K562 (cell line): Measurements from ENCODE around the gene KCNQ5. TPM values are rescaled to one million over a fixed set of nuclear protein-coding genes. Genes with fewer than 3 reads are reported as not detected.

Source experiments
- ATAC-seq: fragments of 200-7000 bp; cut with Tn5 transposase; 3 replicates; pipeline ENCODE4 v1.9.1; 2020; ENCODE audit warnings: moderate library complexity
- BruUV-seq: library from RNA; stranded (reverse); fragments of 400-500 nt; replicated peaks from 2 replicates; lab custom pipeline; 2021; lab: Mats Ljungman, UMichigan
- CTCF ChIA-PET: fragments of 300-600 bp; formaldehyde crosslinking; extraction: SDS; loops from one replicate; lab custom pipeline; 2021; ENCODE audit warnings: low intra/inter-chr PET ratio; lab: Yijun Ruan, JAX
- POLR2A ChIA-PET: fragments of 300-600, 350-650 bp; sonication (Branson Sonifier 250); formaldehyde crosslinking; extraction: SDS; loops from one replicate; lab custom pipeline; 2021; ENCODE audit warnings: antibody characterized with exemption, inconsistent platforms; lab: Yijun Ruan, JAX
- DNase-seq, 4 experiments: peaks; one replicate each; pipeline versions ENCODE4 v3.0.0 to v3.0.0-alpha.2; 2011 to 2018; ENCODE audit warnings: low spot score in 3 of 4, mixed read lengths in 3 of 4; ENCODE audit errors: extremely low read depth in 1 of 4
- FAIRE-seq: peaks from 2 replicates; lab custom pipeline; 2011; peaks lifted over from hg19 to GRCh38; lab: Jason Lieb, UNC
- H2AFZ ChIP-seq: 2 replicates; pipeline ENCODE4 v1.6.0; 2011; ENCODE audit warnings: low read depth, low read length, control low read depth, inconsistent platforms
- H3K27ac ChIP-seq: fragments of 200-600 bp; 3 replicates; pipeline ENCODE4 v1.8.0; 2011; ENCODE audit warnings: low read depth, mild to moderate bottlenecking, control low read depth, inconsistent platforms, low read length, moderate library complexity, mixed read lengths; ENCODE audit errors: extremely low read depth
- H3K27me3 ChIP-seq, 2 experiments: fragments of 300-600 bp in 1 of 2; 2 replicates in 1 of 2; 3 replicates in 1 of 2; pipeline versions ENCODE4 v1.6.0 to v1.8.0; 2011; ENCODE audit warnings: inconsistent platforms in 2 of 2, low read length in 2 of 2, mild to moderate bottlenecking in 1 of 2, mixed read lengths in 1 of 2, moderate library complexity in 1 of 2; ENCODE audit not compliant: control insufficient read depth in 2 of 2, insufficient read depth in 2 of 2
- H3K36me3 ChIP-seq: fragments of 300-600 bp; 3 replicates; pipeline ENCODE4 v1.8.0; 2011; ENCODE audit warnings: mild to moderate bottlenecking, low read length, inconsistent platforms; ENCODE audit not compliant: control insufficient read depth, insufficient read depth
- H3K4me1 ChIP-seq, 2 experiments: fragments of 200-600 bp in 1 of 2; replicated peaks in 1 of 2; 2 replicates in 1 of 2; 3 replicates in 1 of 2; pipeline versions ENCODE4 v1.5.1 to v1.8.0; 2011; ENCODE audit warnings: inconsistent platforms in 2 of 2, low read length in 2 of 2, mild to moderate bottlenecking in 1 of 2, mixed read lengths in 1 of 2, moderate library complexity in 1 of 2; ENCODE audit not compliant: control insufficient read depth in 2 of 2, insufficient read depth in 2 of 2
- H3K4me2 ChIP-seq: 2 replicates; pipeline ENCODE4 v1.6.1; 2011; ENCODE audit warnings: low read length, control low read depth, inconsistent platforms, mixed read lengths; ENCODE audit not compliant: insufficient read depth
- H3K4me3 ChIP-seq: fragments of 200-600 bp; sonication (generic), shearing (Covaris generic); 2 replicates; pipeline ENCODE4 v1.5.1; 2016; ENCODE audit warnings: control low read depth, inconsistent platforms
- H3K79me2 ChIP-seq: fragments of 200-600 bp; 3 replicates; pipeline ENCODE4 v1.8.0; 2011; ENCODE audit warnings: low read length, inconsistent platforms; ENCODE audit not compliant: control insufficient read depth, insufficient read depth
- H3K9ac ChIP-seq, 2 experiments: 2 replicates each; pipeline versions ENCODE4 v1.6.0 to v1.6.1; 2011; ENCODE audit warnings: low read depth in 2 of 2, low read length in 2 of 2, control low read depth in 1 of 2, inconsistent platforms in 1 of 2, mild to moderate bottlenecking in 1 of 2, mixed read lengths in 1 of 2; ENCODE audit not compliant: insufficient read depth in 1 of 2
- H3K9me1 ChIP-seq: one replicate; pipeline ENCODE4 v1.6.0; 2011; ENCODE audit warnings: inconsistent platforms, mild to moderate bottlenecking, low read length, moderate library complexity; ENCODE audit not compliant: control insufficient read depth, insufficient read depth
- H3K9me3 ChIP-seq: replicated peaks from 2 replicates; pipeline ENCODE4 v1.5.1; 2011; ENCODE audit warnings: low read depth, low read length, inconsistent platforms; ENCODE audit not compliant: control insufficient read depth, insufficient read depth
- H4K20me1 ChIP-seq: replicated peaks from 2 replicates; pipeline ENCODE4 v1.6.1; 2011; ENCODE audit warnings: low read length, inconsistent platforms, mixed read lengths; ENCODE audit not compliant: control insufficient read depth, insufficient read depth
- CEBPB ChIP-seq: fragments of 450-650 bp; IDR thresholded peaks from 2 replicates; pipeline ENCODE4 v1.6.1; 2016; ENCODE audit warnings: missing genetic modification characterization, missing compliant biosample characterization
- CHD4 ChIP-seq: fragments of 200-600 bp; sonication (generic); IDR thresholded peaks from 3 replicates; pipeline ENCODE4 v1.6.1; 2012; ENCODE audit warnings: low read depth, mild to moderate bottlenecking, mixed read lengths, low read length, inconsistent platforms; ENCODE audit not compliant: insufficient read depth, insufficient replicate concordance, poor library complexity, severe bottlenecking
- GTF2F1 ChIP-seq: IDR thresholded peaks from 2 replicates; pipeline ENCODE4 v1.6.1; 2011; ENCODE audit warnings: low read depth, low read length, improper control_type of control experiment
- KAT2B ChIP-seq: IDR thresholded peaks from one replicate; pipeline ENCODE4 v1.6.1; 2012; ENCODE audit warnings: low read depth, mild to moderate bottlenecking, control low read depth, inconsistent platforms, low read length, moderate library complexity
- KLF1 ChIP-seq: fragments of 450-650 bp; IDR thresholded peaks from 2 replicates; pipeline ENCODE4 v1.6.1; 2016; ENCODE audit warnings: missing genetic modification characterization, missing compliant biosample characterization
- MCM2 ChIP-seq: fragments of 450-650 bp; IDR thresholded peaks from 2 replicates; pipeline ENCODE4 v1.6.1; 2017; ENCODE audit warnings: low read depth, mild to moderate bottlenecking
- PCBP1 ChIP-seq: fragments of 200-400 bp; formaldehyde crosslinking; IDR thresholded peaks from 2 replicates; pipeline ENCODE4 v1.6.1; 2018; ENCODE audit warnings: mild to moderate bottlenecking, low read depth, low read length; ENCODE audit not compliant: poor library complexity, severe bottlenecking
- PHF8 ChIP-seq: fragments of 200-600 bp; sonication (generic); IDR thresholded peaks from 2 replicates; pipeline ENCODE4 v1.6.1; 2012; ENCODE audit warnings: mixed run types, mild to moderate bottlenecking, inconsistent platforms, low read length, moderate library complexity, borderline replicate concordance
- SMARCB1 ChIP-seq: IDR thresholded peaks from 2 replicates; pipeline ENCODE4 v1.6.1; 2011; ENCODE audit warnings: improper control_type of control experiment, low read depth; ENCODE audit not compliant: insufficient read length
- TCF3 ChIP-seq: sonication (generic); formaldehyde crosslinking; IDR thresholded peaks from 2 replicates; pipeline ENCODE4 v1.4.0; 2020; ENCODE audit warnings: mild to moderate bottlenecking, missing genetic modification reagents
- TCF7 ChIP-seq: sonication (generic); IDR thresholded peaks from 2 replicates; pipeline ENCODE4 v1.6.1; 2016; ENCODE audit warnings: antibody characterized with exemption, borderline replicate concordance
- WGBS: fragments of 100-300 bp; shearing (Covaris generic); methylation state at CpG from one replicate; pipeline ENCODE4 v1.1.6; 2016; ENCODE audit warnings: low coverage, mixed read lengths; ENCODE audit not compliant: insufficient coverage; ENCODE audit errors: missing lambda C conversion rate; 5-methylcytosine and 5-hydroxymethylcytosine counted together
- in situ Hi-C: fragments of 300-500 bp; cut with MboI; formaldehyde crosslinking; loops from 4 replicates; pipeline ENCODE4 v1.15.0; 2018; ENCODE audit warnings: inconsistent platforms, mixed read lengths
- intact Hi-C: fragments of 100-400 bp; cut with micrococcal nuclease; formaldehyde crosslinking; loops from 2 replicates; pipeline ENCODE4 v1.14.2; 2022
- polyA plus RNA-seq, 8 experiments: library from polyadenylated mRNA; depleted of rRNA in 4 of 8; stranded (reverse) in 5 of 8; unstranded in 3 of 8; fragments of >200 nt; fragmentation: Nextera tagmentation in 2 of 8; fragmentation: Illumina TruSeq in 1 of 8; extraction: Ambion mirVana in 2 of 8; extraction: Trizol in 1 of 8; gene quantifications; 2 replicates each; pipeline versions ENCODE4 v1.2.1 to v1.2.3, GENCODE V29; 2011 to 2014; ENCODE audit warnings: inconsistent platforms in 1 of 8, missing spikeins in 1 of 8
- total RNA-seq, 7 experiments: library from RNA; depleted of rRNA in 6 of 7; stranded (reverse); fragments of >200 nt in 6 of 7; fragmentation: Illumina TruSeq in 2 of 7; extraction: Trizol in 2 of 7; gene quantifications; 2 replicates each; pipeline versions ENCODE4 v1.2.1 to v1.2.3, GENCODE V29; 2011 to 2021; ENCODE audit warnings: low replicate concordance in 1 of 7
- TF ChIP-seq, protein P1 (sequence below): fragments of 250-450 bp; sonication (Bioruptor Pico); IDR thresholded peaks from 2 replicates; pipeline ENCODE4 v1.9.0; 2021; ENCODE audit warnings: mild to moderate bottlenecking, inconsistent platforms

The KCNQ5 gene
- total and polyA plus RNA-seq, 9 of the 15 experiments (the other 6 are each of a cell fraction or from before 2014, with no cell fraction given), result 0.31 to 5.9 (median 2.6) TPM

DNA sequence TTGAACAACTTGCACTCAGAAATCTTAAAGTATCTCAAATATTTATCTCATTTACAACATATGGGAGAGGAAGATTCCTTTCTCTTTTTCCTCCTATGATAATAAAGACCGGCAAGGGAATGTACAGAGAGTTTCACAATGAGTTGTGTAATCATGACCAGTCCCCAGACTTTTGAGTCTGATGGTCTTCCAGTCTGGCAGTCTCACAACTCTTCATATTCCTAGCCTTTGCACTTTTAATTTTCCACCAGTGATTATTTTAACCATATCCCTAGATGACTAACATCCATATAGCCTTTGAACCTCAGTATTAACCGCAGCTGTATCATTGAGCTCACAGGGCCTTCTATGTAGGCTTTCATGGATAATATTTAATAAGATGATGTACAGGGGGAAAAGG lies 324.9 kb downstream of the KCNQ5 start:
- peak; percentile 34 for TF ChIP-seq CEBPB (tag)
- no peak for TF ChIP-seq PCBP1
- Histone ChIP-seq H3K9me1 (no peaks in the 10 kb centered on the region), H2AFZ (no peak overlapping the region), H3K27ac (no peak overlapping the region), H3K4me1 (no peaks in the 10 kb centered on the region), H3K9ac (no peak overlapping the region), H3K4me3 (no peak overlapping the region), H3K9me3 (no peaks in the 10 kb centered on the region), H3K27me3 (no peaks in the 10 kb centered on the region), H4K20me1 (no peaks in the 10 kb centered on the region), H3K4me2 (no peak overlapping the region), H3K79me2 (no peaks in the 10 kb centered on the region), H3K36me3 (no peaks in the 10 kb centered on the region)
- 14% methylated on average over 2 of the region's 2 CpGs for WGBS
- ChIA-PET CTCF (no interaction called here), POLR2A (no interaction called here)
- intact Hi-C loops, result no loop called here
- no peak for DNase-seq
- no TSS peak for BruUV-seq
- ATAC-seq, result no peak
- FAIRE-seq, result no peak
- in situ Hi-C loops, result no loop called here

DNA sequence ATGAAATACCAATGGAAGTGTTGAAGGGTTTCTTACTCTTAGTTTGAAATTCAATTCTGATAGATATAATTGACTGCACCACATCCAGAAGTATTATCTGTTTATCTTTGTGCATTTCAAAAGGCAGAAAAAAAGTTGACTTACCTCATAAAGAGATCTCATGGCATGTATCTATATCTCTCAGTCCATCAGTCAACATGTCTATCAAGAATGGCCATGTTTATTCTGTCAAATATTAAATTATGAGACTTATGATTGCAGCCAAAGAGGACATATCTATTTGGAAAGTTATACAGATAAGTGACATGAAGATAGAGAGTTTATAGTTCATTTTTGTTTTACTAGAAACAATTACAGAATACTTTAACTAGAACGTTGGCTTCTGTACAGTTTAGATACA lies 325.7 kb downstream of the KCNQ5 start:
- no peaks in the 10 kb centered on the region for H3K79me2 ChIP-seq
- no peak overlapping the region for H3K4me2 ChIP-seq
- intact Hi-C loops (no loop called here), in situ Hi-C loops (no loop called here)
- H3K36me3 ChIP-seq, result no peaks in the 10 kb centered on the region
- H3K4me1 ChIP-seq, result no peaks in the 10 kb centered on the region
- FAIRE-seq (no peak), ATAC-seq (no peak), DNase-seq (no peak)
- H3K9me1 ChIP-seq, result no peaks in the 10 kb centered on the region
- H3K27me3 ChIP-seq, result no peaks in the 10 kb centered on the region
- 0% methylated on average over 1 of the region's 1 CpG for WGBS
- no peaks in the 10 kb centered on the region for H3K9me3 ChIP-seq
- BruUV-seq, result no TSS peak
- no peaks in the 10 kb centered on the region for H4K20me1 ChIP-seq
- H2AFZ ChIP-seq, result no peak overlapping the region
- H3K9ac ChIP-seq, result no peak overlapping the region
- no peak overlapping the region for H3K27ac ChIP-seq
- H3K4me3 ChIP-seq, result no peak overlapping the region
- CTCF ChIA-PET, result no interaction called here
- POLR2A ChIA-PET, result no interaction called here
- no peak for TF ChIP-seq SMARCB1
- TF ChIP-seq, protein P1, sequence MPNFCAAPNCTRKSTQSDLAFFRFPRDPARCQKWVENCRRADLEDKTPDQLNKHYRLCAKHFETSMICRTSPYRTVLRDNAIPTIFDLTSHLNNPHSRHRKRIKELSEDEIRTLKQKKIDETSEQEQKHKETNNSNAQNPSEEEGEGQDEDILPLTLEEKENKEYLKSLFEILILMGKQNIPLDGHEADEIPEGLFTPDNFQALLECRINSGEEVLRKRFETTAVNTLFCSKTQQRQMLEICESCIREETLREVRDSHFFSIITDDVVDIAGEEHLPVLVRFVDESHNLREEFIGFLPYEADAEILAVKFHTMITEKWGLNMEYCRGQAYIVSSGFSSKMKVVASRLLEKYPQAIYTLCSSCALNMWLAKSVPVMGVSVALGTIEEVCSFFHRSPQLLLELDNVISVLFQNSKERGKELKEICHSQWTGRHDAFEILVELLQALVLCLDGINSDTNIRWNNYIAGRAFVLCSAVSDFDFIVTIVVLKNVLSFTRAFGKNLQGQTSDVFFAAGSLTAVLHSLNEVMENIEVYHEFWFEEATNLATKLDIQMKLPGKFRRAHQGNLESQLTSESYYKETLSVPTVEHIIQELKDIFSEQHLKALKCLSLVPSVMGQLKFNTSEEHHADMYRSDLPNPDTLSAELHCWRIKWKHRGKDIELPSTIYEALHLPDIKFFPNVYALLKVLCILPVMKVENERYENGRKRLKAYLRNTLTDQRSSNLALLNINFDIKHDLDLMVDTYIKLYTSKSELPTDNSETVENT (CRISPR knock-in tag), result no peak
- no peak for TF ChIP-seq KLF1 (tag)
- no peak for TF ChIP-seq MCM2
- TF ChIP-seq TCF7, result no peak
- TF ChIP-seq GTF2F1, result no peak
- no peak for TF ChIP-seq TCF3 (CRISPR knock-in tag)
- no peak for TF ChIP-seq PHF8
- TF ChIP-seq CHD4, result no peak
- TF ChIP-seq KAT2B, result no peak
